Endothelial cell of umbilical vein (primary cell): ENCODE measurements around the gene FGD5. TPM values are rescaled to one million over a fixed set of nuclear protein-coding genes. Genes with fewer than 3 reads are reported as not detected.

Experiments used
- BruUV-seq: library from RNA; stranded (reverse); fragments of 400-500 nt; replicated peaks from 2 replicates; lab custom pipeline; 2021; lab: Mats Ljungman, UMichigan
- CTCF ChIA-PET: fragments of 300-600, 350-600 bp; sonication (Branson Sonifier 250); formaldehyde crosslinking; loops from one replicate; lab custom pipeline; 2021; ENCODE audit warnings: antibody characterized with exemption, inconsistent platforms; lab: Charles Lee
- POLR2A ChIA-PET: fragments of 300-600, 350-600 bp; sonication (Branson Sonifier 250); formaldehyde crosslinking; loops from one replicate; lab custom pipeline; 2021; ENCODE audit warnings: antibody characterized with exemption, inconsistent platforms; lab: Charles Lee
- DNase-seq: peaks from one replicate; pipeline ENCODE4 v3.0.0-alpha.2; 2011; ENCODE audit warnings: low read depth, low spot score
- FAIRE-seq: peaks from 2 replicates; lab custom pipeline; 2011; peaks lifted over from hg19 to GRCh38; lab: Jason Lieb, UNC
- H2AFZ ChIP-seq: 2 replicates; pipeline ENCODE4 v1.6.0; 2012; ENCODE audit warnings: low read depth, low read length, control low read depth, inconsistent platforms
- H3K27ac ChIP-seq: 2 replicates; pipeline ENCODE4 v1.5.1; 2011; ENCODE audit warnings: low read depth, mild to moderate bottlenecking, control low read depth, low read length, moderate library complexity; ENCODE audit not compliant: insufficient read depth
- H3K27me3 ChIP-seq, 2 experiments: 2 replicates each; pipeline versions ENCODE4 v1.6.0 to v1.6.1; 2011; ENCODE audit warnings: low read length in 2 of 2, mixed read lengths in 1 of 2; ENCODE audit not compliant: control insufficient read depth in 2 of 2, insufficient read depth in 2 of 2
- H3K36me3 ChIP-seq, 2 experiments: 2 replicates in 1 of 2; 3 replicates in 1 of 2; pipeline ENCODE4 v1.5.1; 2011; ENCODE audit warnings: low read length in 2 of 2, mild to moderate bottlenecking in 1 of 2, moderate library complexity in 1 of 2; ENCODE audit not compliant: control insufficient read depth in 2 of 2, insufficient read depth in 2 of 2; ENCODE audit errors: extremely low read depth in 1 of 2
- H3K4me1 ChIP-seq: 3 replicates; pipeline ENCODE4 v1.5.1; 2011; ENCODE audit warnings: mild to moderate bottlenecking, low read length; ENCODE audit not compliant: control insufficient read depth, insufficient read depth; ENCODE audit errors: extremely low read depth
- H3K4me2 ChIP-seq: 2 replicates; pipeline ENCODE4 v1.6.1; 2011; ENCODE audit warnings: low read length, control low read depth, mixed read lengths; ENCODE audit not compliant: insufficient read depth
- H3K4me3 ChIP-seq, 3 experiments: fragments of 200-600 bp in 1 of 3; sonication (generic), shearing (Covaris generic) in 1 of 3; replicated peaks in 1 of 3; 2 replicates each; pipeline ENCODE4 v1.5.1; 2011 to 2016; ENCODE audit warnings: control low read depth in 3 of 3, low read length in 3 of 3, mild to moderate bottlenecking in 2 of 3, inconsistent platforms in 1 of 3, low read depth in 1 of 3, moderate library complexity in 1 of 3; ENCODE audit not compliant: insufficient read depth in 1 of 3
- H3K79me2 ChIP-seq: 2 replicates; pipeline ENCODE4 v1.6.0; 2012; ENCODE audit warnings: low read length, inconsistent platforms; ENCODE audit not compliant: control insufficient read depth, insufficient read depth
- H3K9ac ChIP-seq: replicated peaks from 2 replicates; pipeline ENCODE3; 2011; ENCODE audit warnings: low read length, control low read depth; ENCODE audit not compliant: insufficient read depth; ENCODE audit errors: extremely low read depth
- H3K9me1 ChIP-seq: replicated peaks from 3 replicates; pipeline ENCODE4 v1.6.0; 2011; ENCODE audit warnings: mild to moderate bottlenecking, low read length; ENCODE audit not compliant: control insufficient read depth, insufficient read depth; ENCODE audit errors: extremely low read depth
- H3K9me3 ChIP-seq: replicated peaks from 2 replicates; pipeline ENCODE4 v1.5.1; 2012; ENCODE audit warnings: low read length, inconsistent platforms; ENCODE audit not compliant: control insufficient read depth, insufficient read depth
- H4K20me1 ChIP-seq: replicated peaks from 2 replicates; pipeline ENCODE3; 2011; ENCODE audit warnings: mild to moderate bottlenecking, low read length; ENCODE audit not compliant: control insufficient read depth, insufficient read depth; ENCODE audit errors: extremely low read depth
- EZH2 ChIP-seq: IDR thresholded peaks from 2 replicates; pipeline ENCODE4 v1.6.1; 2012; ENCODE audit warnings: borderline replicate concordance, low read depth, mild to moderate bottlenecking, moderate library complexity, low read length, inconsistent platforms; ENCODE audit not compliant: severe bottlenecking
- FOS ChIP-seq: IDR thresholded peaks from 2 replicates; pipeline ENCODE4 v1.6.1; 2011; ENCODE audit warnings: mild to moderate bottlenecking, low read length, moderate library complexity, borderline replicate concordance; ENCODE audit not compliant: insufficient read depth
- GATA2 ChIP-seq: IDR thresholded peaks from 2 replicates; pipeline ENCODE4 v1.7.0; 2011; ENCODE audit warnings: low read depth, mild to moderate bottlenecking, moderate library complexity, mixed read lengths, low read length; ENCODE audit not compliant: insufficient read length, insufficient read depth
- JUN ChIP-seq: IDR thresholded peaks from 2 replicates; pipeline ENCODE4 v1.6.1; 2011; ENCODE audit warnings: borderline replicate concordance, low read depth; ENCODE audit not compliant: insufficient read length, insufficient read depth
- MYC ChIP-seq: IDR thresholded peaks from one replicate; pipeline ENCODE4 v1.6.1; 2011; ENCODE audit warnings: mild to moderate bottlenecking, low read depth, low read length
- POLR2A ChIP-seq: IDR thresholded peaks from 2 replicates; pipeline ENCODE4 v1.6.1; 2012; ENCODE audit warnings: low read depth, mild to moderate bottlenecking, control low read depth, low read length
- POLR2AphosphoS5 ChIP-seq: IDR thresholded peaks from 2 replicates; pipeline ENCODE4 v1.6.1; 2012; ENCODE audit warnings: low read depth, mild to moderate bottlenecking, control low read depth, low read length, moderate library complexity; ENCODE audit not compliant: insufficient read depth
- dilution Hi-C: fragments of 300-500 bp; cut with MboI; formaldehyde crosslinking; loops from one replicate; pipeline ENCODE4 v1.15.0; 2019; ENCODE audit warnings: low sequenced_read_pairs; ENCODE audit not compliant: extremely low pct_ligation_motif_present
- intact Hi-C: fragments of 100-400 bp; cut with micrococcal nuclease; formaldehyde crosslinking; loops from one replicate; pipeline ENCODE4 v1.10.0; 2022
- polyA plus RNA-seq, 4 experiments: library from polyadenylated mRNA; depleted of rRNA in 3 of 4; stranded (reverse) in 3 of 4; unstranded in 1 of 4; fragments of >200 nt; gene quantifications; 2 replicates each; pipeline versions ENCODE4 v1.2.1 to v1.2.3, GENCODE V29; 2011 to 2012; ENCODE audit warnings: missing spikeins in 1 of 4
- total RNA-seq: library from RNA; stranded (reverse); gene quantifications from 2 replicates; pipeline ENCODE4 v1.2.3, GENCODE V29; 2021
- TF ChIP-seq, protein P1 (sequence below), 2 donors: IDR thresholded peaks; 1 replicate in 1 of 2; 2 replicates in 1 of 2; pipeline ENCODE4 v1.5.1; 2011; ENCODE audit warnings: low read length in 2 of 2, mild to moderate bottlenecking in 2 of 2, moderate library complexity in 2 of 2, control low read depth in 1 of 2, inconsistent platforms in 1 of 2, low read depth in 1 of 2; ENCODE audit not compliant: insufficient read depth in 1 of 2; ENCODE audit errors: extremely low read depth in 1 of 2
- TF ChIP-seq, protein P2 (sequence below): IDR thresholded peaks from 2 replicates; pipeline ENCODE4 v1.6.1; 2011; ENCODE audit not compliant: insufficient read depth, insufficient read length

FGD5 gene
- total and polyA plus RNA-seq, 2 donors (not counting 3 experiments of a cell fraction or from before 2014, with no cell fraction given) = 49.6 to 134 TPM

DNA sequence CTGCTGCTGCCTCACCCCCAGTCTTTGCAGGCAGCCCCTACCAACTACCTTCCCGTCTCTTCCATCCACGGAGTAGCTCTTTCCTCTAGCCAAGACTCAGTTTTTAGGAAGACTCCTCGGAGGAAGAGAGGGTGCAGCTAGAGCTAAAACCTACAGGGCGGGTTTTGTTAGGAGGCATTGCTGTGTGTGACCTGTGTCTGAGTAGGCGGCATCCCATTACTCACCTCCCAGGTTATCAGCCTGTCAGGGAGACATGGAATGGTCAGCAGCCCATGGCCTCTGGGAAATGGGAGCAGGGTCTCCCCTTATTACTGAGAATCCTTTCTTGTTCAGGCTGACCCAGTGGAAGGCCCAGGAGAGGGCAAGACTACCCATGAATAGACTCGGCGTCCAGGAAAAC lies 43.8 kb upstream of the FGD5 start:
- Histone ChIP-seq H3K9me3 (no peaks in the 10 kb centered on the region), H4K20me1 (no peaks in the 10 kb centered on the region), H3K9me1 (no peaks in the 10 kb centered on the region), H3K9ac (no peak overlapping the region), H3K36me3 (no peaks in the 10 kb centered on the region), H3K4me3 (no peak overlapping the region), H3K27me3 (peaks cover 0 to 2% of the 10 kb centered on the region in 2 experiments), H3K79me2 (no peaks in the 10 kb centered on the region), H3K27ac (no peak overlapping the region), H3K4me1 (no peaks in the 10 kb centered on the region), H3K4me2 (no peak overlapping the region), H2AFZ (no peak overlapping the region)
- dilution Hi-C loops (no loop called here), intact Hi-C loops (no loop called here)
- BruUV-seq = no TSS peak
- POLR2A ChIA-PET = no interaction called here
- DNase-seq (no peak), FAIRE-seq (no peak)
- TF ChIP-seq MYC (no peak), JUN (no peak), POLR2AphosphoS5 (no peak), FOS (no peak), POLR2A (no peak), EZH2 (no peak), GATA2 (no peak)
- TF ChIP-seq, protein P1, sequence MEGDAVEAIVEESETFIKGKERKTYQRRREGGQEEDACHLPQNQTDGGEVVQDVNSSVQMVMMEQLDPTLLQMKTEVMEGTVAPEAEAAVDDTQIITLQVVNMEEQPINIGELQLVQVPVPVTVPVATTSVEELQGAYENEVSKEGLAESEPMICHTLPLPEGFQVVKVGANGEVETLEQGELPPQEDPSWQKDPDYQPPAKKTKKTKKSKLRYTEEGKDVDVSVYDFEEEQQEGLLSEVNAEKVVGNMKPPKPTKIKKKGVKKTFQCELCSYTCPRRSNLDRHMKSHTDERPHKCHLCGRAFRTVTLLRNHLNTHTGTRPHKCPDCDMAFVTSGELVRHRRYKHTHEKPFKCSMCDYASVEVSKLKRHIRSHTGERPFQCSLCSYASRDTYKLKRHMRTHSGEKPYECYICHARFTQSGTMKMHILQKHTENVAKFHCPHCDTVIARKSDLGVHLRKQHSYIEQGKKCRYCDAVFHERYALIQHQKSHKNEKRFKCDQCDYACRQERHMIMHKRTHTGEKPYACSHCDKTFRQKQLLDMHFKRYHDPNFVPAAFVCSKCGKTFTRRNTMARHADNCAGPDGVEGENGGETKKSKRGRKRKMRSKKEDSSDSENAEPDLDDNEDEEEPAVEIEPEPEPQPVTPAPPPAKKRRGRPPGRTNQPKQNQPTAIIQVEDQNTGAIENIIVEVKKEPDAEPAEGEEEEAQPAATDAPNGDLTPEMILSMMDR (IDR thresholded peaks at IDR 0.05; ENCODE audit: extremely low read depth in 1 of 2, insufficient read depth in 1 of 2, low read depth in 1 of 2, low read length in 2 of 2) = no peak
- TF ChIP-seq, protein P2, sequence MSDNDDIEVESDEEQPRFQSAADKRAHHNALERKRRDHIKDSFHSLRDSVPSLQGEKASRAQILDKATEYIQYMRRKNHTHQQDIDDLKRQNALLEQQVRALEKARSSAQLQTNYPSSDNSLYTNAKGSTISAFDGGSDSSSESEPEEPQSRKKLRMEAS = no peak
- CTCF ChIA-PET = interaction anchor here (0.6 kb wide), 1 partner anchor 16 kb away, joined by 3 read pairs; no protein-coding TSS in a partner anchor
